NT2/D1 (cell line): ENCODE data around the gene TOLLIP.

Source experiments
- SUZ12 ChIP-seq: IDR thresholded peaks from 2 replicates; pipeline ENCODE4 v1.6.1; 2011; ENCODE audit not compliant: insufficient read length, insufficient read depth; ENCODE audit errors: extremely low read depth
- ZNF274 ChIP-seq: IDR thresholded peaks from 2 replicates; pipeline ENCODE4 v1.6.1; 2011; ENCODE audit warnings: mild to moderate bottlenecking, low read depth, low read length

DNA sequence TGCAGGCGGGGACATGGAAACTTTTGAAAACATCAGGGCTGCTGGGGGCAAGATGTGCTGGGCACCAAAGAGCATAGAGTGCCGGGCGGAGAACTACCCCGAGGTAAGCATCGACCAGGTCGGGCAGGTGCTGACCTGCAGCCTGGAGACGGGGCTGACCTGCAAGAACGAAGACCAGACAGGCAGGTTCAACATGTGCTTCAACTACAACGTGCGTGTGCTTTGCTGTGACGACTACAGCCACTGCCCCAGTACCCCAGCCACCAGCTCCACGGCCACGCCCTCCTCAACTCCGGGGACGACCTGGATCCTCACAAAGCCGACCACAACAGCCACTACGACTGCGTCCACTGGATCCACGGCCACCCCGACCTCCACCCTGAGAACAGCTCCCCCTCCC, 67.1 kb downstream of the TOLLIP start:
- no peak for TF ChIP-seq SUZ12
- TF ChIP-seq ZNF274, result no peak
